ENCODE data around the gene ZBTB9.

ZBTB9 gene

DNA sequence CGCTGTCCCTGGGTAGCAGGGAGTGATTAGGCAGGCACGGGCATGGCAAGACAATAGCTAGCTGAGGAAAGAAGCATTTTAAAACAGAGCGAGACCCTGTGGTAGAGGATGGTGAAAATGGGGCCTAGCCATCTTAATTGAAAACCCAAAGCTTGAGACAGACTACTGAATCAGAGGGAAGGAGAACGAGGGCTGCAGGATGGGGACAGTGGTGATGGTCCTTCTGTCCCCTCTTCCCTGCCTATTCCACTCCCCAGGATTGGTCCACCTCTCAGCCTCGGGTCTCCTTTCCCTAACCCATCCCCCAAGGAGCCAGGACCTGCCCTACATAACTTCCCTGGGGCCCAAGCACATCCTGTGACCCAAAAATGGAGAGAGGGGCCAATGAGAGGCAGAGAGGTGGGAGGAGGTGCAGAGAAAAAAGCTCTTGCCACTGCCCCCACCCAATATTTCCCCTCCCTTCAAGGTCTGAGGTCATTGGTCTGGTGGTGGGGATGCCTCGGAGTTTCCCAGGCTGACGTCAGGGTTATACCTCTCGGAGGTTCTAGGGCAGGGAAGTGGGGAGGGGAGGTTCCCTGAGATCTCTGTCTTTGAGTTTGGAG, 35.6 kb upstream of the ZBTB9 start:
- no peak for DNase-seq

DNA sequence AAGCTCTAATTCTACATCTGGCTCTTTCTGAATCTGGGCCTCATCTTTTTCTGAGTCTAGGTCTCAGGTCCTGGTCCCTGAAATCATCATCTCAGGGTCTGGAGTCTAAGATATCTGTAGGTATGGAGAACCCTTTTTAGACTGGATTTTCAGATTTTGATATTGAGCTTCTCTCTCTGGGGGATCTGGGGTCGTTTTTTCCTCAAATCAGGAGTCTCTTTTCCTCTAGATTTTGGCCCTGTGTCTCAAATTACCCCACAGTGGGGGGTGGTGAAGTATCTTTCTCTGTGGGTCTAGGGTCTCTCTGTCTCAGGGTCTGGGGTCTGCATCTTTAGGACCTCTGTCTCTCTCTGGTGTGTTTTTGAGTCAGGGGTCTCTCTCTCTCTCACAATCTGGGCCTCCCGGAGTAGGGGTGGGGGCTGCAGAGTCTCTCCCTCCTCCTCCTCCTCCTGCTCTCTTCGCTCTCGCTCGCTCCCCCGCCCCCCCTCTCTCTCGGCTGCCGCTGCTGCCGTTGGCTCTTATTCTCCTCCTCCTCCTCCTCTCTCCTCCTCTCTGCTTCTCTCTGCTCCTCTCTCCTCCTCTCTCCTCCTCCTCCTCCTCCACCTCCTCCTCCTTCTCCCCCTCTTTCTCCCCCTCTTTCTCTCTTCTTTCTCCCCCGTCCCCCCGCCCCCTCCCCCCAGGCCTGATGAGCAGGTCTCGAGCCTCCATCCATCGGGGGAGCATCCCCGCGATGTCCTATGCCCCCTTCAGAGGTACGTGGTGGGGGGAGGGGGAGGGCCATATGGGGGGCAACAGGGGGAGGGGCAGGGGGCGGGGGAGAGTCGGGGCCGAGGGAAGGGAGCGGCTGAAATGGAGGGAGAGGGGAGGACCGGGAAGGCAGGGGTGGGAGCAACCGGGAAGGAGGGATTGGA, 34.5 kb upstream of the ZBTB9 start, which contains the start of gene SYNGAP1:
SYNGAP1 (plus strand) TSS at position 486 of the 911 bp plus-strand sequence; CDS start at position 686, 200 bp downstream.
- no peak for DNase-seq

GRCh38 chr6:33420491-33421343, 33.7 kb upstream of the ZBTB9 start:
- no peak for DNase-seq

- DNase-seq, result no peak
These were observed 33.1 kb upstream of the ZBTB9 start for GRCh38 chr6:33421344-33421643.

DNA sequence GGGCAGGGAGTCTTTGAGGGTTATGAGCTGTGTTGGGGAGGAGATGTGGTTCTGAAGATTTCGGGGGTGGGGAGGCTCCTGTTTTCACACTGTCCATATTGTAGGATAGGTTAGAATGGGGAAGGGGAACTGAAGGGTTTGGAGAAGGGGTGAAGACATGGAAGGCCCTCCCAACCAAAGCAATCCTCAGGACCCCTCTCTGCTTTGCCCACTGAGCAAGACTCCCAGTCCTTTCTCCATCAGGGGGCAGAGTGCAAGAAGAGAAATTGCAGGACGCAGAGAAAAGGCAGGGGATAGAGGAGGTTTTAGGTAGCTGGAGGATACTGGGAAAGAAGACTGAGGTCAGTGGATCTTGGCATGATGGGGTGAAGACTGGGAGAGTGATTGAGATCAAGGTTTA, 30.6 kb upstream of the ZBTB9 start:
- no peak for DNase-seq

- DNase-seq, result no peak
These were observed 29.3 kb upstream of the ZBTB9 start for GRCh38 chr6:33424855-33425667.

DNA sequence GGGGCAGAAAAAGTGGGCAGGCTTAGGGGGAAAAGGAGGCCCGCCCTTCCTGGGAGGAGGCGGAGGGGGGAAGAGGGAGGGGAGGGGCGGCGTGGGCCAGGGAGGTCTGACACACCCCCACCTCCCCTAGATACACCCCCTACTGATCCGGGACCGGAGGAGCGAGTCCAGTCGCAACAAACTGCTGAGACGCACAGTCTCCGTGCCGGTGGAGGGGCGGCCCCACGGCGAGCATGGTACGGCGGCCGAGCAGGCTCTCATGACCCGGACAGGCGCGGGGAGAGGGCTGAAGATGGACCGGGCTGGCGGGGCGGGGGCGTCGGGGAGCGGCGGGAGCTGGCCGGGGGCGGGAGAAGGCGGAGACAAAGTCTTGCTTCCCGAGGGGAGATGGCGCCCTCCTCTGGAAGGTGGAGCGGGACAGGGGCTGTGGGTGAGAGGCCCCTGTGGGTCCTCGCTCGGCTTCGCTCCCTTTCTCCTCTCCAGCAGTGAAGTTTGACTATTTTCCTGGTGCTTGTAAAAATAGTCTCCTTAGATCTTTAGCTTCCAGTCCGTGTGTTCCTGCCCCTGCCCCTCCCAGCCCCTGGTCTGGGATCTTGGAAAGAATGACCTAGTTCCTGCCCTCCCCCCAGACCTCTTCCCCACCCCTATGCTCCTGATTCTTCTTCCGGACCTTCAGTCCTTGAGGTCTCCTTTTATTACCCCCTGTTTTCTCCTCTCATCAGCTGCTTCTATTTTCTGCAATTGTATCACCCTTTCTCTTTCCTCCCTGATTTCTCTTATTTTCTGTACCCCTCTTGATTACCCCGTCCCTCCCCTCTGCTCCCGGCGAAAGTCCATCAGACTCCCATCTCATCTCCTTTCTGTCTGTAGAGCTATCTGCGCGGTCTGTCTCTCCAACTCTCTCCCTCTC, 28.5 kb upstream of the ZBTB9 start:
- DNase-seq, result peak; percentile 78

- DNase-seq, result no peak
These were observed 27.5 kb upstream of the ZBTB9 start for GRCh38 chr6:33426590-33427511.

DNA sequence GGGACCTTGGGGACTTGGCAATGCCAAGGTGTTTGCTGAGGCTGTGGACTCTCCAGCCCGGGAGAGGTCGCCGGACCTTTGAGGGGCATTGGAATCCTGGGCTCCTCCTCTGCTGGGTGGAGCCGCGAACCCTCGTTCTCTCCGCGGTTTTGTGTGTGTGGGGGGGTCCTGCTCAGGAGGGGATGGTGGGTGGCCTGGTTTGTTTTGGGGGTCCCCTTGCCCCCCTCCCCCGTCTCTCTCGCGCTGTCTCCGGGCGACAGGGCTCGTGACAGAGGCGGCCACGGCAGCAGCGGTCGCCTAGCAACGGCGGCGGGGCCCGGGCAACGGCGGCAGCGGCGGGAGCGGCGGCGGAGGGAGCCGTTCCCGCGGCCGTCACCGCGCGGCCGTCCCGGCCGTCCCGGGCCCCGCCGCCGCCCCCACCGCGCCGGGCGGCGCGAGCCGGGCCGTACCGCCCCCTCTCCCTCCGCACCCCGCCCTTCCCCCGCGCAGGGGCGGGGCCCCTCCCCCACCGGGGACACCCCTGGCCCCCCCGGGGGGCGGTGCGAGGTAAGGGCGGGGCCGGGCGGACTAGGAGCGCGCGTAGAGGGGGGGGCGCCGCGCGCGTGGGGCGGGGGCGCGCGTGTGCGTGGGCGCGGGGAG, 26.7 kb upstream of the ZBTB9 start:
- DNase-seq, result no peak

DNA sequence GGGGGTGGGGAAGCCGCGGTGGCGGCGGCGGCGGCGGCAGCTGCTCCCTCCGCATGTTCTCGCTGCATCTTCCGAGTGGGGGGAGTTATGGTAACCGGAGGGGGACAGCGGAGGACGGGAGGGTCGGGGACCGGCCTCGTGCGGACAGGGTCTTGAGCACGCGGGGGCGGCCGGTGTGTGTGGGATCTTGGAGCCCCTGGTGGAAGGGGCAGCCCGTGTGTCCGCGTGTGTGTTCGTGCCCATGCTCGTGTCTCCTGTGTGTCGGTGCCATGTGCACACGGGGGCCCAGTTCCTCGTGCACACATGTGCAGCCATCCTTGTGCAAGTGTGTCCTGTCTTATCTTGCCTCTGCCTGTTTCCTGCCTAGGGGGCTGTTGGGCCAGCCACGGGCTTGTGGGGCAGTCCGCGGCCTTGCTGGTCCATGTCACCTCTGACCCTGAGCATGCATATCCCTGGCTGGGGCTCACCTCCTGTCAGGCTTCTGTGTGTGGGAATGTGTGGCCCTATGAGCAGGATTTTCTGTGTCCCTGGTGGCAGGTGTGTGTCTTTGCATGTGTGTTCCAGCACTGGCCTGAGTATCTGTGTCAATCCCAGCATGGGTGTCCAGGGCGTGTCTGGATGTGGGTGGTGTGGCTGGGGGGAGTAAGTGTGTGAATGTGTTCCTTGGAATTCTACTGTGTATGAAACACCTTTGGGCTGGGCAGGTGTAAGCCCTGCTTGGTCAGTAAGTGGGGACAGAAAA, 26.0 kb upstream of the ZBTB9 start:
- DNase-seq, result no peak

DNA sequence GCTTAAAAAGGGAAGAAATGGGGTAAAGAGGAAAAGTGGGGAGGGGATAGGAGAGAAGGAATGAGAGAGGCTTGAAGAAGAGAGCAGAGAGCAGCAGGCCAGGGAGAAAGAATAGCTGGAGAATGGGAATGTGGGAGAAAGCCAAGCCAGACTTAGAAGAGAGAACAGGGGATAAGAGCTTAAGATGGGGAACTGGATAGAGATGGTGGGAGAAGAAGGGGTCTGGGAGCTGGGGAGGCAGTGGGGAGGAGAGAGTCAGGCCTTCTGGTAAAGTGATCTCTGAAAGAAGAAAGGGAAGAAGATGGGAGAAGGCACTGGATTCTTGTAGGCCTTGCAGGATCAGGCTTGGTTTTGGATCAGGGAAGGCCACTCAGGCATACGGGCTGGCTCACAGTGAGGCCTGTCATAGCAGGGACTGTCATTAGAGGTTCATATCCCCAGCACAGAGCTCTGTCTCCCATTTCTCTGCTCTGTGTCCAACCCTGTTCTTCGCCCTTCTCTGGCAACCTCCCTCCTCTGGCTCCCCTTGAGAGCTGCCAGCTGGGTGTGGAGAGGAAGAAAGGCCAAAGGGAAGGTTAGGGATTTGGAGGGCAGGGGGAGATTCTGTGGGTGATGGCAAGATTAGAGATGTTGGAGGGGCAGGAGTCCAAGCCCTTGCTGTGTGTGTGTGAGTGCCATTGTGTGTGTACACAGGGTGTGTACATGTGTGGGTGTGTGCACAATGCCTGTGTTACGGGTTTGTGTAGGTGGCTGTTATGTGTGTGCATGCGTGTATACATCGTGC, 25.2 kb upstream of the ZBTB9 start:
- no peak for DNase-seq

DNA sequence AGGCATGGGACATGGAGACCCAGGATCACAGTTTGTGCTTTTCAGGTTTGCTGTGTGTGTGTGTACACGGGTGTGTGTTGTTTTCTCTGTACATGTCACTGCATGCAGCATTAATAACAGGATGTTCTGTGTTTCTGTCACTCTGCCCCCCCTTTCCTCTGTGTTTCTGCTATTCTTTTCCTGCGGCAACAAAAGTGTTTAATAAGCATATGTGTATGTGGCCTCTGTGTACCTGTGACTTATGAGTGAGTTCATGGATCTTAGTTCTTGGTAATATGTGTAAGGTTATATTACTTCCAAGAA, 24.7 kb upstream of the ZBTB9 start:
- DNase-seq, result no peak

DNA sequence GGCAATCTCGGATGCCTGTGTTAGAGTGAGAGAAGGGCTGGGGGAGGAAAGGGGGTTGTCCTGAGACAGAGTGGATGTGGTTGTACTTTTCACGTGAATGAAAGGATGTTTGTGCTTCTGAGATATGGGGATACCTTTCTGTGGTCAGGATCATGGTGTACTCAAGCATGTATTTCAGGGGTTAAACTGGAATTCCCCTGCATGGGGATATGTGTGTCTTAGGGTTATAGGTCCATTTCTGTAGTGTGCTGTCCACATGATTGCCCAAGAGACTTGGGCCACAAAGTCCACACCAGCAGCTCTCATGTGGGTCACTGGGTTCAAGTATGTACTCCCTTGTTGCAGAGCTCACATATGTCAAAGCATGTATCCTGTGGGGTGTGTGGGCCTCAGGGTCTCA, 24.0 kb upstream of the ZBTB9 start:
- no peak for DNase-seq

DNA sequence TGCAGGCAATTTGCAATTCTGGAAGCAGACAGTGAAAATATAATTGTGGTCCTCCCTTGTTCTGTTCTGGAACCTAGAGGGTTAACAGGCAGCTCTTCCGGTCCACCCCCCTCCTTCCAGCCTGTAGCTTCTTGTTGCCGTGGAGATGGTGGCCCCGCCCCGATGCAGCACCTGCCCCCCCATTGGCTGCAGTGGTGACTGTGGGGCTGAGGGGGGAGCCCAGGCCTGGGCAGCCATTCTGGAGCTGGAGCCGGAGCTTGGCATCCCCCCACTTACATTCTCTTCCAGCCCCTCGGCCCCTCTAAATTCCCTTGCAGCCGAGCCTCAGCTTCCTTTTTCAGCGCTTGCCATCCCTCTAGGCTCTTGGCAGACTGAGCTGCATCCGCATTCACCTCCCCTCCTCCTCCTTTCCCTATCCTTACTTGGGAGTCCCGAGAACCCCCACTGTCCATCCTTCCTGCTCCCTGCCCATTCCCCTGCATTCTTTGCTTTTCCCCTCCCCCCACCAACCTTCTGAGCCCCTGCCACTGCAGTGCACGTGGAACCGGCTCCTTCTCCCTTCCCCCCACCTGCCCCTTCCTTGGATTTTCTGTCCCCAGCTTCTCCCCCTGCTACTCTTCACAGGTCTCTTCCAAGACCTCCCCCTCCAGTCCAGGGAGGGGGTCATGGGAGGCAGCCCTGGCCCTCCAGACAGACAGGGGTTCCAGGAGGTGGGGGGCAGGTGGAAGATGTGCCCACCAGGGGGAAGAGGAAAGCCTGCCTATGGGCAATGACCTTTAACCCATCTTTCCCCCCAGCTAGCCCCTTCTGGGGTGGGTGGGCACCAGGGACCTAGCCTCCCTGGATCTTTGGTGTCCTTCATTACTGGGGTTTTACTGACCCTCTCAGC, 23.1 kb upstream of the ZBTB9 start:
- DNase-seq, result no peak

DNA sequence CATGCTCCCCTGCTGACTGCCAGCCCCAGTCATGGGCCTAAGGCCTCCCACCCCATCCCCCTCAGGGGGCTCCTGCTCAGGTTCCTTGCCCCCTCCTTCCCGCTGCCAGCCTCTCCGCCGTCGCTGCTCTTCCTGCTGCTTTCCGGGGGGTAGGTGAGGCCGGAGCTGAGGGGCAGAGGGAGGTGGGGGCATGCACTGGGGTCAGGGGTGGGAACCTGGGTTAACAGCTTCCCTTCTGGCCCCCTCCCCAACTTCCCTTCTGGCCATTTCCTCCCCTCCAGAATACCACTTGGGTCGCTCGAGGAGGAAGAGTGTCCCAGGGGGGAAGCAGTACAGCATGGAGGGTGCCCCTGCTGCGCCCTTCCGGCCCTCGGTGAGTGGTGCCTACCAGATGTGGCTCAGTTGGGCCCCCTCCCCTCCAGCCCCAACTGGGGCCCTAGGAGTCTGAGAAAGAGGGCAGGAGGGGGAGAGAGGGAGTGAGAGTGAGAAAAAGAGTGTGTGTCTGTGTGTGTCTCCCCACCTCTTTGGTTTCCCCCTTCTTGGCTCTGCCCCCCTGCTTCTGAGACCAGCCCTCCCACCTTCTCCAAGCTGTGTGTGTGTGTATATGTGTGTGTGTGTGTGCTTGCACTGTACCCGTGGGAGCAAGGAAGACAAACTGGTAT, 22.4 kb upstream of the ZBTB9 start:
- peak; percentile 82 for DNase-seq

DNA sequence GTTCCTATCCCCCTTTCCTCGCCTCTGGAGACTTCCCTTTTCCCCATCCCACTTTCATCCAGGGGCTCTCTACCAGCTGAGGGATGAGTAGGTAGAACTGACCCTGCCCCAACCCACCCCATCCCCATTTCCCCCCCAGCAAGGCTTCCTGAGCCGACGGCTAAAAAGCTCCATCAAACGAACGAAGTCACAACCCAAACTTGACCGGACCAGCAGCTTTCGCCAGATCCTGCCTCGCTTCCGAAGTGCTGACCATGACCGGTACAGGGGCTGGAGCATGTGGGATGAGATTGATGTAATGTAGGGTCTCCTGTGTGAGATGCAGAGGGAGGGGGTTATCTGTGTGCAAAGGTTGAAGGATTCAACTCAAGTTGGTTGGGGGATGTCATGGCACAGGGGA, 21.8 kb upstream of the ZBTB9 start:
- no peak for DNase-seq

- DNase-seq, result no peak
These were observed 21.3 kb upstream of the ZBTB9 start for GRCh38 chr6:33433001-33433543.
